GM21825 (cell line): Measurements from ENCODE around the gene IQCH.

Experiments
- ATAC-seq: cut with Tn5 transposase; IDR thresholded peaks from one replicate; pipeline ENCODE4 v1.9.1; 2021; ENCODE audit warnings: mild to moderate bottlenecking, moderate library complexity; ENCODE audit not compliant: unreplicated experiment

The IQCH gene

GRCh38 chr15:67480741-67481140 lies 226.2 kb downstream of the IQCH start:
- no peak for ATAC-seq

GRCh38 chr15:67481680-67482079 lies 227.1 kb downstream of the IQCH start:
- no peak for ATAC-seq

DNA sequence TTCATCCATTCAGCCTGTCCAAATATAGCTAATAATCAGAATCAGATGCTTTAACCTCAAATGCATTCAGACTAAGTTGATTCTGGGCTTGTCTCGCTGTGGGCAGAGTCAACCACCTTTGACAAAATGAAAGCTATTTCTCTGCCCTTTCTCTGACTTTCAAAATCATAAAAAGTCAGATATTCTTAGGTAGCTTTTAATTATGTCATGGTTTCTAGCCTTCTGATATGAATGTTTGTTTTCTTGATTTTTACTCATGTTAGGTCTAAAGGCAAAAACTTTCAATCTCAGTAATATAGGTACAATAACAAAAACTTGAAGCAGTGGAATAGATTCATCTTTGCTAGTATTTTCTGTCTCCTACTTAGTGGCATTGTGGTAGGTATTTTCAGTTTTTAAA lies 241.0 kb downstream of the IQCH start:
- no peak for ATAC-seq

DNA sequence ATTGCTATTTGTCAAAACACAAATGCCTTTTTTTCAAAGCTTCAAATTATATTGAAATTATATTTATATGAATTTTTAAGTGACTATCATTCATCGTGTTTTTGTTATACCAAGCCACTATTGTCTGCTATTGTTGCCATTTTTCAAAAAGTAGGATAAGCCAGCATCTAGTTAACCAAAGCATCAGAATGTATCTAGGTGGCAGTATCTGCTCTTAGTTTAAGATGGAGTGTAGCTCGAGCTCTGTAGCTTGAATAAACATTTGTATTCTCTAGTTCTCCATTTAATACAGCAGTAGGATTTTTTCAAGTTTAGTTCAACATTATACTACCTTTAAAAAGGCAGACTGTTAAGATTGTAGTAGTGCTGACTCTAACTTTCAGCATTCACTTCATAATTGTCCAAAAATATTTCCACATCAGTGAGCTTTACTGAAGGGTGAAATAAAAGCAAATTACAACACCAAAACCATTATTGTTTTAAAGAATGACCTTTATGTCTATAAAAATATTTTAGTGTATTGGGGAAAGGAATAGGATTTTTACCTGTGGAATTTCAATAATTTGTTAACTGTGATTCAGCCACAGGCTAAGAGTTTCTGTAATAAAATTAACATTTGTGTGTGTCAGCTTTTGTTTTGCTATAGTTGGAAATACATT lies 246.7 kb downstream of the IQCH start:
- no peak for ATAC-seq

- no peak for ATAC-seq
Observed at GRCh38 chr15:67501836-67502461, 247.4 kb downstream of the IQCH start.

DNA sequence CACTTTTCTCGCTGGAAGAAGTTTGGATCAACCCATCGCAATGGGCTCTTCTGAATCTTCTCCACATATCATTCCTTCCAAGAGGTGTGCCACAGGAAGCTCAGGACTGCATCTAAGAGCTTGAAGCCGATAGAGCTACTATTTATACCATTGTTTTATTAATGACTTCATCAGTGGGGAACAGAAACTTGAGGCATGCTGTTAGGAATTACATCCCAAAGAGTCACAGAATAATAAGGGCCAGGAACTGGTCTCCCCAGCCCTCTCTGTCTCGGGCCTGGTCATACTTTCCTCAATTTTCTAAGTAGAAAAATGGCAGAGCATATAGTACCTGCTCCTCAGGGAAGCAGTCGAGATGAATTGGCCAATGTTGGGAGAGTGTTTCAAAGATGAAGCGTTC lies 249.5 kb downstream of the IQCH start:
- ATAC-seq: no peak

- no peak for ATAC-seq
Observed at GRCh38 chr15:67504796-67505195, 250.2 kb downstream of the IQCH start.

- no peak for ATAC-seq
Observed at GRCh38 chr15:67505675-67506572, 251.3 kb downstream of the IQCH start.

- ATAC-seq: no peak
Observed at GRCh38 chr15:67506775-67507747, 252.5 kb downstream of the IQCH start.

GRCh38 chr15:67508407-67508806 lies 253.8 kb downstream of the IQCH start:
- no peak for ATAC-seq

- no peak for ATAC-seq
Observed at GRCh38 chr15:67509918-67510317, 255.3 kb downstream of the IQCH start.

- no peak for ATAC-seq
Observed at GRCh38 chr15:67510597-67511190, 256.1 kb downstream of the IQCH start.

DNA sequence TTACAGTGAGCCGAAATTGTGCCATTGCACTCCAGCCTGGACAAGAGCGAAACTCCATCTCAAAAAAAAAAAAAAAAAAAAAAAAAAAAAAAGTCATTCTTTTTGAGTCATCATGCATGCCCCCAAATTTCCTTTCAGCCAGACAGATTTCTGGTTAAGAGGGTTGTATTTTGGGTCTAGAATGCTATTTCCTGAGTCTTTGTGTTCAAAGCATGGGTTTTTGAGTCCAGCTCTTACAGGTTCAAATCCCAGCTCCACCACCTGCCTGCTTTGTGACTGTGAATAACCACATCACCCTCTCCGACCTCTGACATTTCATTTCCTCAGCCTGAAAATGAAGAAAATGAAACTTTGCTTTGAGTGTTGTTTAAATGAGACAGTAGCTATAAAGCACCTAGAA lies 257.0 kb downstream of the IQCH start:
- ATAC-seq: no peak

DNA sequence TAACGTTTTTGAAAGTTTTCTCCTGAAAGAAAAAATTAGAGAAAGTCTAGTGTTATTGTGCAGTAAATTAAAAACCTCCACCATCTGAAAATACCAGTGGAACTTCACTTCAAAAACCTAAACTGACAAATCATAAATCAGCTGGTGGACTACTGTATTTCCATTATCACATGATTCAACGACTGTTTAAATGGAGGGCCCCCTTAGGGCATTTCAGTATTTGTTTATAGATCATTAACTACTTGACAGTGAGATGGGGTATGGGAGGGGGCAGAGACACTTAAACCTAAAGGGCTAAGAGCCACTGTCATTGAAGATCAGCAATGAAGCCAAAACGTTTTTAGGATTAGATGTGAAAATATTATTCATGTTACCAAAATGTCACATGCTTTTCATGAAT lies 257.6 kb downstream of the IQCH start:
- no peak for ATAC-seq

GRCh38 chr15:67512933-67513714 lies 258.5 kb downstream of the IQCH start:
- no peak for ATAC-seq

DNA sequence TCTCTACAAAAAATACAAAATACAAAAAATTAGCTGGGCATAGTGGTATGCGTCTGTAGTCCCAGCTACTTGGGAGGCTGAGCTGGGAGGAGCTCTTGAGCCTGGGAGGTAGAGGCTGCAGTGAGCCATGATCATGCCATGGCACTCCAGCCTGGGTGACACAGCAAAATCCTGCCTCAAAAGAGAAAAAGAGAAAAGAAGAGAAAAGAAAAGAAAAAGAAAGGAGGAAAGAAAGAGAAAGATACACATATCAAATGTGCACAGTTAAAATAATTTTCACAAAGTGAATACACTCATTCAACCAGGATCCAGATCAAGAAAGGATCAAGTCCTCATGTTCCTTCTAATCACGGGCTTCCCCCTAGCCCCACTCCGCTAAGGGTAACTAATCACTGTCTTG lies 260.5 kb downstream of the IQCH start:
- ATAC-seq: no peak

GRCh38 chr15:67515557-67515956 lies 261.0 kb downstream of the IQCH start:
- no peak for ATAC-seq

GRCh38 chr15:67520321-67521028 lies 265.9 kb downstream of the IQCH start:
- ATAC-seq: no peak
